Fibroblast of lung (primary cell): ENCODE results near the gene NFIL3. TPM values are rescaled to one million over a fixed set of nuclear protein-coding genes. Genes with fewer than 3 reads are reported as not detected.

Experiments
- DNase-seq, 2 donors: peaks; one replicate each; pipeline versions ENCODE4 v3.0.0 to v3.0.0-alpha.2; 2010; ENCODE audit warnings: low read depth in 2 of 2
- H2AFZ ChIP-seq: 2 replicates; pipeline ENCODE4 v1.5.1; 2012; ENCODE audit warnings: low read length, control low read depth, inconsistent platforms
- H3K27ac ChIP-seq: 2 replicates; pipeline ENCODE4 v1.5.1; 2011; ENCODE audit warnings: low read length, control low read depth; ENCODE audit not compliant: insufficient read depth
- H3K27me3 ChIP-seq: 2 replicates; pipeline ENCODE4 v1.5.1; 2011; ENCODE audit warnings: mild to moderate bottlenecking, low read length; ENCODE audit not compliant: control insufficient read depth, insufficient read depth
- H3K36me3 ChIP-seq: 2 replicates; pipeline ENCODE4 v1.5.1; 2011; ENCODE audit warnings: low read length; ENCODE audit not compliant: control insufficient read depth, insufficient read depth
- H3K4me1 ChIP-seq: 2 replicates; pipeline ENCODE4 v1.5.1; 2011; ENCODE audit warnings: low read length; ENCODE audit not compliant: control insufficient read depth, insufficient read depth; ENCODE audit errors: extremely low read depth
- H3K4me2 ChIP-seq: 2 replicates; pipeline ENCODE4 v1.5.1; 2011; ENCODE audit warnings: low read length, control low read depth; ENCODE audit not compliant: insufficient read depth; ENCODE audit errors: extremely low read depth
- H3K4me3 ChIP-seq, 4 experiments: fragments of 200-600 bp in 1 of 4; sonication (generic) in 1 of 4; replicated peaks in 1 of 4; 2 replicates each; pipeline ENCODE4 v1.5.1; 2011 to 2016; ENCODE audit warnings: low read length in 4 of 4, low read depth in 3 of 4, mild to moderate bottlenecking in 3 of 4, control low read depth in 2 of 4, inconsistent platforms in 1 of 4, mixed read lengths in 1 of 4; ENCODE audit not compliant: insufficient read depth in 1 of 4; ENCODE audit errors: control extremely low read depth in 1 of 4
- H3K79me2 ChIP-seq: 2 replicates; pipeline ENCODE4 v1.5.1; 2012; ENCODE audit warnings: mild to moderate bottlenecking, low read length, inconsistent platforms; ENCODE audit not compliant: control insufficient read depth, insufficient read depth
- H3K9ac ChIP-seq: 2 replicates; pipeline ENCODE4 v1.5.1; 2011; ENCODE audit warnings: mild to moderate bottlenecking, low read length, control low read depth; ENCODE audit not compliant: insufficient read depth
- H3K9me3 ChIP-seq: 2 replicates; pipeline ENCODE4 v1.5.1; 2012; ENCODE audit warnings: low read depth, low read length; ENCODE audit not compliant: control insufficient read depth, insufficient read depth
- H4K20me1 ChIP-seq: 2 replicates; pipeline ENCODE4 v1.5.1; 2011; ENCODE audit warnings: low read length; ENCODE audit not compliant: control insufficient read depth, insufficient read depth; ENCODE audit errors: extremely low read depth
- EZH2 ChIP-seq: IDR thresholded peaks from 2 replicates; pipeline ENCODE4 v1.5.1; 2012; ENCODE audit warnings: low read length, control low read depth, mild to moderate bottlenecking; ENCODE audit errors: missing control alignments
- polyA plus RNA-seq, 2 donors: library from polyadenylated mRNA; depleted of rRNA in 1 of 2; stranded (reverse) in 1 of 2; unstranded in 1 of 2; fragments of >200 nt; gene quantifications; 2 replicates each; pipeline ENCODE4 v1.2.1, GENCODE V29; 2011 to 2012; ENCODE audit warnings: missing spikeins in 1 of 2
- total RNA-seq: library from RNA; depleted of rRNA; stranded (reverse); fragments of >200 nt; gene quantifications from 2 replicates; pipeline ENCODE4 v1.2.1, GENCODE V29; 2014
- TF ChIP-seq, protein P1 (sequence below), 2 donors: IDR thresholded peaks in 1 of 2; conservative IDR thresholded peaks in 1 of 2; 1 replicate in 1 of 2; 2 replicates in 1 of 2; pipeline ENCODE4 v1.5.1; 2011 to 2012; ENCODE audit warnings: low read length in 2 of 2, control low read depth in 1 of 2, inconsistent platforms in 1 of 2, low read depth in 1 of 2, mild to moderate bottlenecking in 1 of 2

NFIL3 gene
- total and polyA plus RNA-seq, 2 donors (not counting 1 experiment from before 2014, with no cell fraction given), result 58.7 to 62.3 TPM

- DNase-seq, result peak in 1 of 2 donors; percentile 51
- H3K9ac ChIP-seq, result no peak overlapping the region
- no peak overlapping the region for H3K4me2 ChIP-seq
- H2AFZ ChIP-seq, result no peak overlapping the region
- H3K79me2 ChIP-seq, result peaks cover 60% of the 10 kb centered on the region
- no peaks in the 10 kb centered on the region for H3K27me3 ChIP-seq
- H4K20me1 ChIP-seq, result no peaks in the 10 kb centered on the region
- peaks cover 12% of the 10 kb centered on the region for H3K36me3 ChIP-seq
- peaks cover 2% of the 10 kb centered on the region for H3K4me1 ChIP-seq
- H3K27ac ChIP-seq, result no peak overlapping the region
- no peaks in the 10 kb centered on the region for H3K9me3 ChIP-seq
- H3K4me3 ChIP-seq, result no peak overlapping the region
- no peak for TF ChIP-seq EZH2
- TF ChIP-seq, protein P1, sequence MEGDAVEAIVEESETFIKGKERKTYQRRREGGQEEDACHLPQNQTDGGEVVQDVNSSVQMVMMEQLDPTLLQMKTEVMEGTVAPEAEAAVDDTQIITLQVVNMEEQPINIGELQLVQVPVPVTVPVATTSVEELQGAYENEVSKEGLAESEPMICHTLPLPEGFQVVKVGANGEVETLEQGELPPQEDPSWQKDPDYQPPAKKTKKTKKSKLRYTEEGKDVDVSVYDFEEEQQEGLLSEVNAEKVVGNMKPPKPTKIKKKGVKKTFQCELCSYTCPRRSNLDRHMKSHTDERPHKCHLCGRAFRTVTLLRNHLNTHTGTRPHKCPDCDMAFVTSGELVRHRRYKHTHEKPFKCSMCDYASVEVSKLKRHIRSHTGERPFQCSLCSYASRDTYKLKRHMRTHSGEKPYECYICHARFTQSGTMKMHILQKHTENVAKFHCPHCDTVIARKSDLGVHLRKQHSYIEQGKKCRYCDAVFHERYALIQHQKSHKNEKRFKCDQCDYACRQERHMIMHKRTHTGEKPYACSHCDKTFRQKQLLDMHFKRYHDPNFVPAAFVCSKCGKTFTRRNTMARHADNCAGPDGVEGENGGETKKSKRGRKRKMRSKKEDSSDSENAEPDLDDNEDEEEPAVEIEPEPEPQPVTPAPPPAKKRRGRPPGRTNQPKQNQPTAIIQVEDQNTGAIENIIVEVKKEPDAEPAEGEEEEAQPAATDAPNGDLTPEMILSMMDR (conservative IDR thresholded peaks at IDR 0.05 in 1 of 2, IDR thresholded peaks at IDR 0.05 in 1 of 2; ENCODE audit: low read depth in 1 of 2, low read length in 2 of 2), result no peak
These were observed 12.4 kb downstream of the NFIL3 start for GRCh38 chr9:91411096-91411771.

DNA sequence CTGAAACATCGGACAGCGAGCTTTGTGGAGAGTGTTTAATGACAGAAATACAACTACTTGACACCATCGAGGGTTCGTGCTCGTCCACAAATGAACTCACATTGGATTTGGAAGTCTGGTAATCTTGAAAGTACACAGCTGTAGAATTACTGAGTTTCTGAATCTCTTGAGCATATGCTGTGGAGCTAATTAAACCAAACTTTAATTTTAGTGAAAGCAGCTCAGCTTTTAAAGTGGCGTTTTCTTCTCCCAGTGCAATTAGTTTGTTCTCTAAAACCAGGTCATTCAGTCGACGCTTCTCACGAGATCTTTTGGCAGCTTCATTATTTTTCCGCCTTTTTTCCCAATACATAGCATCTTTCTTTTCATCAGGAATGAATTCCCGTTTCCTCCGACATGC, 13.5 kb downstream of the NFIL3 start:
- Histone ChIP-seq H3K27ac (no peak overlapping the region), H3K4me3 (no peak overlapping the region), H3K36me3 (peaks cover 12% of the 10 kb centered on the region), H3K4me1 (no peaks in the 10 kb centered on the region), H4K20me1 (no peaks in the 10 kb centered on the region), H3K27me3 (no peaks in the 10 kb centered on the region), H2AFZ (no peak overlapping the region), H3K4me2 (no peak overlapping the region), H3K9ac (no peak overlapping the region), H3K79me2 (peaks cover 51% of the 10 kb centered on the region), H3K9me3 (no peaks in the 10 kb centered on the region)
- TF ChIP-seq, protein P1 (conservative IDR thresholded peaks at IDR 0.05 in 1 of 2, IDR thresholded peaks at IDR 0.05 in 1 of 2; ENCODE audit: low read depth in 1 of 2, low read length in 2 of 2), result no peak
- TF ChIP-seq EZH2, result no peak
- no peak for DNase-seq

- Histone ChIP-seq H2AFZ (no peak overlapping the region), H3K4me3 (no peak overlapping the region), H3K9me3 (no peaks in the 10 kb centered on the region), H3K9ac (no peak overlapping the region), H3K4me2 (no peak overlapping the region), H3K79me2 (peaks cover 34% of the 10 kb centered on the region), H3K27me3 (no peaks in the 10 kb centered on the region), H4K20me1 (no peaks in the 10 kb centered on the region), H3K4me1 (no peaks in the 10 kb centered on the region), H3K36me3 (peaks cover 12% of the 10 kb centered on the region), H3K27ac (no peak overlapping the region)
- DNase-seq, result peak in 1 of 2 donors; percentile 53
- TF ChIP-seq, protein P1 (conservative IDR thresholded peaks at IDR 0.05 in 1 of 2, IDR thresholded peaks at IDR 0.05 in 1 of 2; ENCODE audit: low read depth in 1 of 2, low read length in 2 of 2), result no peak
- TF ChIP-seq EZH2, result no peak
These were observed 15.2 kb downstream of the NFIL3 start for GRCh38 chr9:91408475-91408874.
